K562 (cell line): ENCODE measurements around the gene ATP10B. TPM values are rescaled to one million over a fixed set of nuclear protein-coding genes. Genes with fewer than 3 reads are reported as not detected.

ENCODE experiments used
- ATAC-seq: fragments of 200-7000 bp; cut with Tn5 transposase; 3 replicates; pipeline ENCODE4 v1.9.1; 2020; ENCODE audit warnings: moderate library complexity
- BruUV-seq: library from RNA; stranded (reverse); fragments of 400-500 nt; replicated peaks from 2 replicates; lab custom pipeline; 2021; lab: Mats Ljungman, UMichigan
- CTCF ChIA-PET: fragments of 300-600 bp; formaldehyde crosslinking; extraction: SDS; loops from one replicate; lab custom pipeline; 2021; ENCODE audit warnings: low intra/inter-chr PET ratio; lab: Yijun Ruan, JAX
- POLR2A ChIA-PET: fragments of 300-600, 350-650 bp; sonication (Branson Sonifier 250); formaldehyde crosslinking; extraction: SDS; loops from one replicate; lab custom pipeline; 2021; ENCODE audit warnings: antibody characterized with exemption, inconsistent platforms; lab: Yijun Ruan, JAX
- DNase-seq, 4 experiments: peaks; one replicate each; pipeline versions ENCODE4 v3.0.0 to v3.0.0-alpha.2; 2011 to 2018; ENCODE audit warnings: low spot score in 3 of 4, mixed read lengths in 3 of 4; ENCODE audit errors: extremely low read depth in 1 of 4
- FAIRE-seq: peaks from 2 replicates; lab custom pipeline; 2011; peaks lifted over from hg19 to GRCh38; lab: Jason Lieb, UNC
- H2AFZ ChIP-seq: 2 replicates; pipeline ENCODE4 v1.6.0; 2011; ENCODE audit warnings: low read depth, low read length, control low read depth, inconsistent platforms
- H3K27ac ChIP-seq: fragments of 200-600 bp; 3 replicates; pipeline ENCODE4 v1.8.0; 2011; ENCODE audit warnings: low read depth, mild to moderate bottlenecking, control low read depth, inconsistent platforms, low read length, moderate library complexity, mixed read lengths; ENCODE audit errors: extremely low read depth
- H3K27me3 ChIP-seq, 2 experiments: fragments of 300-600 bp in 1 of 2; 2 replicates in 1 of 2; 3 replicates in 1 of 2; pipeline versions ENCODE4 v1.6.0 to v1.8.0; 2011; ENCODE audit warnings: inconsistent platforms in 2 of 2, low read length in 2 of 2, mild to moderate bottlenecking in 1 of 2, mixed read lengths in 1 of 2, moderate library complexity in 1 of 2; ENCODE audit not compliant: control insufficient read depth in 2 of 2, insufficient read depth in 2 of 2
- H3K36me3 ChIP-seq: fragments of 300-600 bp; 3 replicates; pipeline ENCODE4 v1.8.0; 2011; ENCODE audit warnings: mild to moderate bottlenecking, low read length, inconsistent platforms; ENCODE audit not compliant: control insufficient read depth, insufficient read depth
- H3K4me1 ChIP-seq, 2 experiments: fragments of 200-600 bp in 1 of 2; replicated peaks in 1 of 2; 2 replicates in 1 of 2; 3 replicates in 1 of 2; pipeline versions ENCODE4 v1.5.1 to v1.8.0; 2011; ENCODE audit warnings: inconsistent platforms in 2 of 2, low read length in 2 of 2, mild to moderate bottlenecking in 1 of 2, mixed read lengths in 1 of 2, moderate library complexity in 1 of 2; ENCODE audit not compliant: control insufficient read depth in 2 of 2, insufficient read depth in 2 of 2
- H3K4me2 ChIP-seq: 2 replicates; pipeline ENCODE4 v1.6.1; 2011; ENCODE audit warnings: low read length, control low read depth, inconsistent platforms, mixed read lengths; ENCODE audit not compliant: insufficient read depth
- H3K4me3 ChIP-seq: fragments of 200-600 bp; sonication (generic), shearing (Covaris generic); 2 replicates; pipeline ENCODE4 v1.5.1; 2016; ENCODE audit warnings: control low read depth, inconsistent platforms
- H3K79me2 ChIP-seq: fragments of 200-600 bp; 3 replicates; pipeline ENCODE4 v1.8.0; 2011; ENCODE audit warnings: low read length, inconsistent platforms; ENCODE audit not compliant: control insufficient read depth, insufficient read depth
- H3K9ac ChIP-seq, 2 experiments: 2 replicates each; pipeline versions ENCODE4 v1.6.0 to v1.6.1; 2011; ENCODE audit warnings: low read depth in 2 of 2, low read length in 2 of 2, control low read depth in 1 of 2, inconsistent platforms in 1 of 2, mild to moderate bottlenecking in 1 of 2, mixed read lengths in 1 of 2; ENCODE audit not compliant: insufficient read depth in 1 of 2
- H3K9me1 ChIP-seq: one replicate; pipeline ENCODE4 v1.6.0; 2011; ENCODE audit warnings: inconsistent platforms, mild to moderate bottlenecking, low read length, moderate library complexity; ENCODE audit not compliant: control insufficient read depth, insufficient read depth
- H3K9me3 ChIP-seq: replicated peaks from 2 replicates; pipeline ENCODE4 v1.5.1; 2011; ENCODE audit warnings: low read depth, low read length, inconsistent platforms; ENCODE audit not compliant: control insufficient read depth, insufficient read depth
- H4K20me1 ChIP-seq: replicated peaks from 2 replicates; pipeline ENCODE4 v1.6.1; 2011; ENCODE audit warnings: low read length, inconsistent platforms, mixed read lengths; ENCODE audit not compliant: control insufficient read depth, insufficient read depth
- ARNT ChIP-seq, 2 experiments: fragments of 450-650 bp; IDR thresholded peaks; 2 replicates each; pipeline ENCODE4 v1.6.1; 2016; ENCODE audit warnings: mild to moderate bottlenecking in 1 of 2
- HNRNPL ChIP-seq: fragments of 200-400 bp; formaldehyde crosslinking; IDR thresholded peaks from 2 replicates; pipeline ENCODE4 v1.6.1; 2017; ENCODE audit warnings: low read depth, mild to moderate bottlenecking, low read length
- ILF3 ChIP-seq: fragments of 450-650 bp; IDR thresholded peaks from 2 replicates; pipeline ENCODE4 v1.6.1; 2018; ENCODE audit warnings: antibody characterized with exemption, mild to moderate bottlenecking, moderate library complexity, borderline replicate concordance
- KAT2B ChIP-seq: IDR thresholded peaks from one replicate; pipeline ENCODE4 v1.6.1; 2012; ENCODE audit warnings: low read depth, mild to moderate bottlenecking, control low read depth, inconsistent platforms, low read length, moderate library complexity
- POLR2AphosphoS2 ChIP-seq: IDR thresholded peaks from 2 replicates; pipeline ENCODE4 v1.6.1; 2012; ENCODE audit warnings: low read length, improper control_type of control experiment
- POLR3G ChIP-seq: IDR thresholded peaks from 2 replicates; pipeline ENCODE4 v1.6.1; 2011; ENCODE audit not compliant: insufficient read length, insufficient replicate concordance; ENCODE audit errors: extremely low read depth
- SREBF2 ChIP-seq: sonication (generic); formaldehyde crosslinking; IDR thresholded peaks from 2 replicates; pipeline ENCODE4 v1.4.0; 2020; ENCODE audit warnings: mild to moderate bottlenecking, missing genetic modification reagents
- TRIM25 ChIP-seq: fragments of 450-650 bp; IDR thresholded peaks from 2 replicates; pipeline ENCODE4 v1.7.0; 2016; ENCODE audit warnings: borderline replicate concordance
- U2AF2 ChIP-seq: fragments of 200-400 bp; formaldehyde crosslinking; optimal IDR thresholded peaks from 2 replicates; pipeline ENCODE3; 2017; ENCODE audit warnings: low read depth, mild to moderate bottlenecking, low read length
- USF2 ChIP-seq: sonication (generic); formaldehyde crosslinking; IDR thresholded peaks from 2 replicates; pipeline ENCODE4 v1.5.0; 2020; ENCODE audit warnings: missing genetic modification reagents
- WGBS: fragments of 100-300 bp; shearing (Covaris generic); methylation state at CpG from one replicate; pipeline ENCODE4 v1.1.6; 2016; ENCODE audit warnings: low coverage, mixed read lengths; ENCODE audit not compliant: insufficient coverage; ENCODE audit errors: missing lambda C conversion rate; 5-methylcytosine and 5-hydroxymethylcytosine counted together
- in situ Hi-C: fragments of 300-500 bp; cut with MboI; formaldehyde crosslinking; loops from 4 replicates; pipeline ENCODE4 v1.15.0; 2018; ENCODE audit warnings: inconsistent platforms, mixed read lengths
- intact Hi-C: fragments of 100-400 bp; cut with micrococcal nuclease; formaldehyde crosslinking; loops from 2 replicates; pipeline ENCODE4 v1.14.2; 2022
- polyA plus RNA-seq, 8 experiments: library from polyadenylated mRNA; depleted of rRNA in 4 of 8; stranded (reverse) in 5 of 8; unstranded in 3 of 8; fragments of >200 nt; fragmentation: Nextera tagmentation in 2 of 8; fragmentation: Illumina TruSeq in 1 of 8; extraction: Ambion mirVana in 2 of 8; extraction: Trizol in 1 of 8; gene quantifications; 2 replicates each; pipeline versions ENCODE4 v1.2.1 to v1.2.3, GENCODE V29; 2011 to 2014; ENCODE audit warnings: inconsistent platforms in 1 of 8, missing spikeins in 1 of 8
- total RNA-seq, 7 experiments: library from RNA; depleted of rRNA in 6 of 7; stranded (reverse); fragments of >200 nt in 6 of 7; fragmentation: Illumina TruSeq in 2 of 7; extraction: Trizol in 2 of 7; gene quantifications; 2 replicates each; pipeline versions ENCODE4 v1.2.1 to v1.2.3, GENCODE V29; 2011 to 2021; ENCODE audit warnings: low replicate concordance in 1 of 7
- TF ChIP-seq, protein P1 (sequence below): sonication (generic); IDR thresholded peaks from 2 replicates; pipeline ENCODE4 v1.6.1; 2016

Gene ATP10B
- total and polyA plus RNA-seq, 9 of the 15 experiments (the other 6 are each of a cell fraction or from before 2014, with no cell fraction given), result 0.04 TPM; not detected in 8

DNA sequence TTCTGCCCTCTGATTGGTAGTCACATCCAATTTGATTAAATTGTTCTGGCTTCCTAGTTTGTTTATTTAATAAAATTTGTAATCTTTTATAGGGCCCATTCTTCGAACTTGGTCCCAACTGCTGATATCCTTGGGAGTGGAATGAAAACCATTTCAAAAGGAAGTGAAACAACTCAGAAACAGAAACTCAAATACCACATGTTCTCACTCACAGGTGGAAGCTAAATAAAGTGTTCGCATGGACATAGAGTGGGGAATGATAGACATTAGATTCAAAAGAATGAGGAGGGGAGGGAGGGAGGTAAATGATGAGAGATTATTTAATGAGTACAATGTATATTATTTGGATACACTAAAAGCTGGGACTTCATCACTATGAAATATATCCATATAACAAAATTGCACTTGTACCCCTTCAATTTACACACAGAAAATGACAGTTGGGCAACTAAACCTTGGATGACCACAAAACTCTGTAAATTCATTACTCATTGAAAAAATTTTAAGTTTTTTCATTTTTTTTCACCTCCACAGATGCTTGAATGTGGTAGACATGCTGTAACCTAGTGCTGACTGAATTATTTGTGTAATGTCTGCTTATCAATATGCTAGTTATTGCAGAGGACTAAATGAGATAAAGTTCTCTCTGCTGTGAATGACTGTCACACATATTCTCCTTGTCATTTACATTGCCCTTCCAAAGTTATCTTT lies 16.0 kb downstream of the ATP10B start:
- in situ Hi-C loops, result no loop called here

More for the DNA sequence above, 16.0 kb downstream of the ATP10B start:
- CTCF ChIA-PET, result no interaction called here
- H3K4me3 ChIP-seq, result no peak overlapping the region
- H3K9ac ChIP-seq, result no peak overlapping the region
- BruUV-seq, result no TSS peak
- 0% methylated on average over 2 of the region's 2 CpGs for WGBS
- DNase-seq, result no peak
- intact Hi-C loops, result no loop called here
- H3K27me3 ChIP-seq, result no peaks in the 10 kb centered on the region
- no peaks in the 10 kb centered on the region for H3K4me1 ChIP-seq
- H4K20me1 ChIP-seq, result no peaks in the 10 kb centered on the region
- H3K9me3 ChIP-seq, result 0 out of 2 replicates have a peak, but pooled peaks cover 1% of the 10 kb centered on the region
- H3K36me3 ChIP-seq, result no peaks in the 10 kb centered on the region
- H3K79me2 ChIP-seq, result no peaks in the 10 kb centered on the region
- no peak for ATAC-seq
- POLR2A ChIA-PET, result interaction anchor here (0.7 kb wide), 1 partner anchor 426 kb away, joined by 3 read pairs; no protein-coding TSS in a partner anchor
- H3K27ac ChIP-seq, result no peak overlapping the region
- no peak for FAIRE-seq
- H2AFZ ChIP-seq, result no peak overlapping the region
- no peak overlapping the region for H3K4me2 ChIP-seq
- TF ChIP-seq KAT2B, result no peak
- TF ChIP-seq SREBF2 (CRISPR knock-in tag), result no peak
- TF ChIP-seq HNRNPL, result no peak
- no peak for TF ChIP-seq ARNT (IDR thresholded peaks at IDR 0.05)
- no peak for TF ChIP-seq POLR3G
- TF ChIP-seq TRIM25, result no peak
- no peak for TF ChIP-seq ILF3
- no peak for TF ChIP-seq U2AF2
- no peak for TF ChIP-seq USF2 (CRISPR knock-in tag)
- no peak for TF ChIP-seq POLR2AphosphoS2
- TF ChIP-seq, protein P1, sequence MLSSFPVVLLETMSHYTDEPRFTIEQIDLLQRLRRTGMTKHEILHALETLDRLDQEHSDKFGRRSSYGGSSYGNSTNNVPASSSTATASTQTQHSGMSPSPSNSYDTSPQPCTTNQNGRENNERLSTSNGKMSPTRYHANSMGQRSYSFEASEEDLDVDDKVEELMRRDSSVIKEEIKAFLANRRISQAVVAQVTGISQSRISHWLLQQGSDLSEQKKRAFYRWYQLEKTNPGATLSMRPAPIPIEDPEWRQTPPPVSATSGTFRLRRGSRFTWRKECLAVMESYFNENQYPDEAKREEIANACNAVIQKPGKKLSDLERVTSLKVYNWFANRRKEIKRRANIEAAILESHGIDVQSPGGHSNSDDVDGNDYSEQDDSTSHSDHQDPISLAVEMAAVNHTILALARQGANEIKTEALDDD, result no peak
- H3K9me1 ChIP-seq, result no peaks in the 10 kb centered on the region
